HepG2 (cell line): Measurements from ENCODE around the gene COX6A2. TPM values are rescaled to one million over a fixed set of nuclear protein-coding genes. Genes with fewer than 3 reads are reported as not detected.

Experiments used
- ATAC-seq: fragments of 200-7000 bp; cut with Tn5 transposase; 3 replicates; pipeline ENCODE4 v1.9.1; 2020; ENCODE audit warnings: mild to moderate bottlenecking, moderate library complexity
- BruUV-seq: library from RNA; stranded (reverse); fragments of 400-500 nt; replicated peaks from 2 replicates; lab custom pipeline; 2021; lab: Mats Ljungman, UMichigan
- CTCF ChIA-PET: fragments of 300-600 bp; formaldehyde crosslinking; extraction: SDS; loops from one replicate; lab custom pipeline; 2021; ENCODE audit warnings: low total read pairs, inconsistent platforms, low intra/inter-chr PET ratio; lab: Yijun Ruan, JAX
- POLR2A ChIA-PET: fragments of 350-600 bp; sonication (Branson Sonifier 250); formaldehyde crosslinking; loops from one replicate; lab custom pipeline; 2020; ENCODE audit warnings: antibody characterized with exemption, inconsistent platforms; lab: Yijun Ruan, JAX
- DNase-seq: peaks from one replicate; pipeline ENCODE4 v3.0.0-alpha.2; 2015; ENCODE audit warnings: low spot score
- FAIRE-seq: peaks from 3 replicates; lab custom pipeline; 2011; peaks lifted over from hg19 to GRCh38; lab: Jason Lieb, UNC
- H2AFZ ChIP-seq: one replicate; pipeline ENCODE4 v1.6.1; 2011; ENCODE audit warnings: low read length, inconsistent platforms
- H3K27ac ChIP-seq: fragments of 300-600 bp; 3 replicates; pipeline ENCODE4 v1.8.0; 2011; ENCODE audit warnings: mixed run types, mild to moderate bottlenecking, mixed read lengths, low read length, inconsistent platforms; ENCODE audit not compliant: insufficient read depth; ENCODE audit errors: extremely low read length
- H3K27me3 ChIP-seq, 2 experiments: fragments of 200-600 bp in 1 of 2; 2 replicates in 1 of 2; 3 replicates in 1 of 2; pipeline versions ENCODE4 v1.6.0 to v1.8.0; 2011; ENCODE audit warnings: low read length in 2 of 2, mild to moderate bottlenecking in 2 of 2, moderate library complexity in 2 of 2, inconsistent platforms in 1 of 2; ENCODE audit not compliant: insufficient read depth in 2 of 2, control insufficient read depth in 1 of 2
- H3K36me3 ChIP-seq, 2 experiments: fragments of 200-600 bp in 1 of 2; replicated peaks in 1 of 2; 2 replicates in 1 of 2; 3 replicates in 1 of 2; pipeline versions ENCODE4 v1.5.1 to v1.8.0; 2011; ENCODE audit warnings: low read length in 2 of 2, inconsistent platforms in 1 of 2; ENCODE audit not compliant: insufficient read depth in 2 of 2, control insufficient read depth in 1 of 2
- H3K4me1 ChIP-seq: 2 replicates; pipeline ENCODE4 v1.5.1; 2012; ENCODE audit warnings: low read length, inconsistent platforms; ENCODE audit not compliant: insufficient read depth
- H3K4me2 ChIP-seq: 2 replicates; pipeline ENCODE4 v1.6.0; 2011; ENCODE audit warnings: low read depth, low read length, inconsistent platforms
- H3K4me3 ChIP-seq, 3 experiments: fragments of 200-600 bp in 1 of 3; sonication (generic), shearing (Covaris generic) in 1 of 3; replicated peaks in 1 of 3; 2 replicates each; pipeline ENCODE4 v1.5.1; 2011 to 2016; ENCODE audit warnings: low read length in 3 of 3, inconsistent platforms in 2 of 3, low read depth in 2 of 3, mild to moderate bottlenecking in 2 of 3, control low read depth in 1 of 3, mixed read lengths in 1 of 3; ENCODE audit not compliant: insufficient read depth in 1 of 3
- H3K79me2 ChIP-seq: one replicate; pipeline ENCODE4 v1.6.1; 2011; ENCODE audit warnings: low read length, inconsistent platforms; ENCODE audit not compliant: insufficient read depth
- H3K9ac ChIP-seq: 2 replicates; pipeline ENCODE4 v1.6.0; 2011; ENCODE audit warnings: mild to moderate bottlenecking, low read depth, low read length, inconsistent platforms; ENCODE audit not compliant: insufficient read depth
- H3K9me3 ChIP-seq: 2 replicates; pipeline ENCODE4 v1.5.1; 2012; ENCODE audit warnings: mild to moderate bottlenecking, low read length
- H4K20me1 ChIP-seq: 2 replicates; pipeline ENCODE4 v1.6.0; 2011; ENCODE audit warnings: inconsistent platforms, mild to moderate bottlenecking, low read length, moderate library complexity; ENCODE audit not compliant: insufficient read depth
- ELF4 ChIP-seq: sonication (generic); formaldehyde crosslinking; IDR thresholded peaks from 2 replicates; pipeline ENCODE4 v1.5.0; 2020; ENCODE audit warnings: missing genetic modification reagents, mild to moderate bottlenecking, moderate library complexity, borderline replicate concordance
- HNRNPK ChIP-seq: fragments of 200-400 bp; formaldehyde crosslinking; IDR thresholded peaks from 2 replicates; pipeline ENCODE4 v1.6.1; 2018; ENCODE audit warnings: low read length, low read depth, moderate library complexity, mild to moderate bottlenecking; ENCODE audit not compliant: poor library complexity, severe bottlenecking
- IKZF5 ChIP-seq: IDR thresholded peaks from 2 replicates; pipeline ENCODE4 v1.6.1; 2018; ENCODE audit warnings: missing genetic modification reagents, mild to moderate bottlenecking, missing compliant biosample characterization
- KAT7 ChIP-seq: IDR thresholded peaks from 2 replicates; pipeline ENCODE4 v1.6.1; 2018; ENCODE audit warnings: borderline replicate concordance, missing compliant biosample characterization
- PRDM4 ChIP-seq: sonication (generic); formaldehyde crosslinking; IDR thresholded peaks from 2 replicates; pipeline ENCODE4 v1.9.0; 2021; ENCODE audit warnings: missing genetic modification reagents, borderline replicate concordance
- RFXANK ChIP-seq: IDR thresholded peaks from 2 replicates; pipeline ENCODE4 v1.6.1; 2016
- RFXAP ChIP-seq: sonication (generic); formaldehyde crosslinking; IDR thresholded peaks from 2 replicates; pipeline ENCODE4 v1.4.0; 2020; ENCODE audit warnings: missing genetic modification reagents, borderline replicate concordance
- SMAD3 ChIP-seq: sonication (generic); formaldehyde crosslinking; IDR thresholded peaks from 2 replicates; pipeline ENCODE4 v1.4.0; 2020; ENCODE audit warnings: missing genetic modification reagents
- SMYD3 ChIP-seq: sonication (generic); formaldehyde crosslinking; IDR thresholded peaks from 2 replicates; pipeline ENCODE4 v1.8.1; 2023; ENCODE audit warnings: mild to moderate bottlenecking, missing genetic modification reagents
- ZBTB38 ChIP-seq: sonication (generic); formaldehyde crosslinking; IDR thresholded peaks from 2 replicates; pipeline ENCODE4 v1.5.1; 2020; ENCODE audit warnings: mild to moderate bottlenecking, missing genetic modification reagents
- ZNF3 ChIP-seq: IDR thresholded peaks from 2 replicates; pipeline ENCODE4 v1.7.0; 2017; ENCODE audit warnings: inconsistent platforms
- ZNF577 ChIP-seq: sonication (generic); formaldehyde crosslinking; IDR thresholded peaks from 2 replicates; pipeline ENCODE4 v1.4.0; 2020; ENCODE audit warnings: mild to moderate bottlenecking, low read depth, missing genetic modification reagents, borderline replicate concordance
- ZNF747 ChIP-seq: sonication (generic); formaldehyde crosslinking; IDR thresholded peaks from 2 replicates; pipeline ENCODE4 v1.8.1; 2023; ENCODE audit warnings: missing genetic modification reagents, mild to moderate bottlenecking, borderline replicate concordance
- WGBS: methylation state at CpG from one replicate; pipeline ENCODE4 v1.1.6; 2017; ENCODE audit warnings: low lambda C conversion rate; 5-methylcytosine and 5-hydroxymethylcytosine counted together
- in situ Hi-C: cut with HindIII; loops from 2 replicates; pipeline ENCODE4 v1.10.0; 2017; ENCODE audit warnings: low pct_unique_long_range_greater_than_20kb; ENCODE audit not compliant: extremely low pct_ligation_motif_present
- intact Hi-C: fragments of 100-400 bp; cut with micrococcal nuclease; formaldehyde crosslinking; loops from one replicate; pipeline ENCODE4 v1.10.0; 2022; ENCODE audit not compliant: unreplicated experiment
- polyA plus RNA-seq, 8 experiments: library from polyadenylated mRNA; depleted of rRNA in 3 of 8; stranded (reverse) in 7 of 8; unstranded in 1 of 8; fragments of >200 nt; fragmentation: Illumina TruSeq in 4 of 8; extraction: Trizol in 4 of 8; gene quantifications; 2 replicates each; pipeline versions ENCODE4 v1.2.1 to v1.2.3, GENCODE V29; 2011 to 2016; ENCODE audit warnings: low read depth in 4 of 8, missing spikeins in 1 of 8, mixed read lengths in 1 of 8; ENCODE audit not compliant: insufficient read depth in 1 of 8
- total RNA-seq, 5 experiments: library from RNA; depleted of rRNA; stranded (reverse); fragments of >200 nt; fragmentation: Illumina TruSeq; extraction: Trizol; gene quantifications; 2 replicates each; pipeline ENCODE4 v1.2.3, GENCODE V29; 2016; ENCODE audit warnings: low read depth in 1 of 5
- TF ChIP-seq, protein P1 (sequence below): sonication (generic); formaldehyde crosslinking; IDR thresholded peaks from 2 replicates; pipeline ENCODE4 v1.4.0; 2020; ENCODE audit warnings: missing genetic modification reagents
- TF ChIP-seq, protein P2 (sequence below): sonication (generic); formaldehyde crosslinking; IDR thresholded peaks from 2 replicates; pipeline ENCODE4 v1.5.0; 2020; ENCODE audit warnings: missing genetic modification reagents

The COX6A2 gene
- total and polyA plus RNA-seq, 2 of the 13 experiments (the other 11 are each of a cell fraction or from before 2014, with no cell fraction given): not detected

DNA sequence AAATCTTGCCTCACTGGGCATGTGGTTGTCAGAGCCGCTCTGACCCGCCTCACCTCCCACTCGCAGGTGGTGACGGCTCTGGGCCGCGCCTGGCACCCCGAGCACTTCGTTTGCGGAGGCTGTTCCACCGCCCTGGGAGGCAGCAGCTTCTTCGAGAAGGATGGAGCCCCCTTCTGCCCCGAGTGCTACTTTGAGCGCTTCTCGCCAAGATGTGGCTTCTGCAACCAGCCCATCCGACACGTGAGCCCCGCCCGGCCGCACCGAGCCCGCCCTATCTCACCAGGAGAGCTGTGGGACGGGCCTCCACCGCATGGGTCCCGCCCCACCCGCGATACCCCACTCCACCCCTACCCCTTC, 47.8 kb upstream of the COX6A2 start:
- H3K36me3 ChIP-seq: no peaks in the 10 kb centered on the region
- H3K4me2 ChIP-seq: no peak overlapping the region
- 94% methylated on average over 26 of the region's 26 CpGs for WGBS
- ChIA-PET POLR2A (interaction anchor here (1.9 to 5.0 kb wide), 3 partner anchors 10 to 296 kb away, joined by 6 to 110 read pairs (median 9); partner anchors contain the start of genes ARMC5 and FUS), CTCF (no interaction called here)
- DNase-seq: no peak
- no peaks in the 10 kb centered on the region for H3K79me2 ChIP-seq
- H3K4me1 ChIP-seq: peaks cover 77% of the 10 kb centered on the region
- in situ Hi-C loops (no loop called here), intact Hi-C loops (loop anchor here (2.0 to 5.0 kb wide), 2 partner anchors 33 to 221 kb away; partner anchors contain the start of gene RUSF1)
- no peak overlapping the region for H2AFZ ChIP-seq
- H3K27ac ChIP-seq: no peak overlapping the region
- H4K20me1 ChIP-seq: no peaks in the 10 kb centered on the region
- ATAC-seq: no peak
- H3K4me3 ChIP-seq: no peak overlapping the region; a peak in 1 of 6 replicates
- no peak overlapping the region for H3K9ac ChIP-seq
- no peak for FAIRE-seq
- no TSS peak for BruUV-seq
- H3K27me3 ChIP-seq: peaks cover 0 to 16% of the 10 kb centered on the region in 2 experiments; a peak in 3 of 5 replicates
- no peaks in the 10 kb centered on the region for H3K9me3 ChIP-seq
- TF ChIP-seq RFXANK (CRISPR knock-in tag): no peak
- TF ChIP-seq IKZF5 (CRISPR knock-in tag): no peak
- TF ChIP-seq SMYD3: no peak
- TF ChIP-seq SMAD3: no peak
- TF ChIP-seq RFXAP (CRISPR knock-in tag): 0 out of 2 replicates have a peak, but pooled peaks have one; percentile 17
- TF ChIP-seq ZNF577 (CRISPR knock-in tag): no peak
- TF ChIP-seq HNRNPK: peak; percentile 36
- TF ChIP-seq KAT7 (CRISPR knock-in tag): no peak
- TF ChIP-seq ZNF747: no peak
- TF ChIP-seq, protein P1, sequence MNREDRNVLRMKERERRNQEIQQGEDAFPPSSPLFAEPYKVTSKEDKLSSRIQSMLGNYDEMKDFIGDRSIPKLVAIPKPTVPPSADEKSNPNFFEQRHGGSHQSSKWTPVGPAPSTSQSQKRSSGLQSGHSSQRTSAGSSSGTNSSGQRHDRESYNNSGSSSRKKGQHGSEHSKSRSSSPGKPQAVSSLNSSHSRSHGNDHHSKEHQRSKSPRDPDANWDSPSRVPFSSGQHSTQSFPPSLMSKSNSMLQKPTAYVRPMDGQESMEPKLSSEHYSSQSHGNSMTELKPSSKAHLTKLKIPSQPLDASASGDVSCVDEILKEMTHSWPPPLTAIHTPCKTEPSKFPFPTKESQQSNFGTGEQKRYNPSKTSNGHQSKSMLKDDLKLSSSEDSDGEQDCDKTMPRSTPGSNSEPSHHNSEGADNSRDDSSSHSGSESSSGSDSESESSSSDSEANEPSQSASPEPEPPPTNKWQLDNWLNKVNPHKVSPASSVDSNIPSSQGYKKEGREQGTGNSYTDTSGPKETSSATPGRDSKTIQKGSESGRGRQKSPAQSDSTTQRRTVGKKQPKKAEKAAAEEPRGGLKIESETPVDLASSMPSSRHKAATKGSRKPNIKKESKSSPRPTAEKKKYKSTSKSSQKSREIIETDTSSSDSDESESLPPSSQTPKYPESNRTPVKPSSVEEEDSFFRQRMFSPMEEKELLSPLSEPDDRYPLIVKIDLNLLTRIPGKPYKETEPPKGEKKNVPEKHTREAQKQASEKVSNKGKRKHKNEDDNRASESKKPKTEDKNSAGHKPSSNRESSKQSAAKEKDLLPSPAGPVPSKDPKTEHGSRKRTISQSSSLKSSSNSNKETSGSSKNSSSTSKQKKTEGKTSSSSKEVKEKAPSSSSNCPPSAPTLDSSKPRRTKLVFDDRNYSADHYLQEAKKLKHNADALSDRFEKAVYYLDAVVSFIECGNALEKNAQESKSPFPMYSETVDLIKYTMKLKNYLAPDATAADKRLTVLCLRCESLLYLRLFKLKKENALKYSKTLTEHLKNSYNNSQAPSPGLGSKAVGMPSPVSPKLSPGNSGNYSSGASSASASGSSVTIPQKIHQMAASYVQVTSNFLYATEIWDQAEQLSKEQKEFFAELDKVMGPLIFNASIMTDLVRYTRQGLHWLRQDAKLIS: no peak
- TF ChIP-seq PRDM4 (CRISPR knock-in tag): no peak
- no peak for TF ChIP-seq ELF4
- TF ChIP-seq, protein P2, sequence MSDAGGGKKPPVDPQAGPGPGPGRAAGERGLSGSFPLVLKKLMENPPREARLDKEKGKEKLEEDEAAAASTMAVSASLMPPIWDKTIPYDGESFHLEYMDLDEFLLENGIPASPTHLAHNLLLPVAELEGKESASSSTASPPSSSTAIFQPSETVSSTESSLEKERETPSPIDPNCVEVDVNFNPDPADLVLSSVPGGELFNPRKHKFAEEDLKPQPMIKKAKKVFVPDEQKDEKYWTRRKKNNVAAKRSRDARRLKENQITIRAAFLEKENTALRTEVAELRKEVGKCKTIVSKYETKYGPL: no peak
- peak; percentile 46; the same call in 1 of the 2 replicates for TF ChIP-seq ZBTB38
- TF ChIP-seq ZNF3 (CRISPR knock-in tag): no peak
